AG04450 (cell line): ENCODE measurements around the gene VPS72. TPM values are rescaled to one million over a fixed set of nuclear protein-coding genes. Genes with fewer than 3 reads are reported as not detected.

ENCODE experiments used
- CTCF ChIA-PET: fragments of 300-600, 350-600 bp; formaldehyde crosslinking; extraction: SDS; loops from one replicate; lab custom pipeline; 2022; ENCODE audit warnings: antibody characterized with exemption, inconsistent platforms; lab: Charles Lee
- POLR2A ChIA-PET: fragments of 350-600 bp; formaldehyde crosslinking; extraction: SDS; loops from one replicate; lab custom pipeline; 2021; ENCODE audit warnings: antibody characterized with exemption, inconsistent platforms; lab: Yijun Ruan, JAX
- DNase-seq: peaks from one replicate; pipeline ENCODE4 v3.0.0-alpha.2; 2011; ENCODE audit warnings: low read depth, low spot score
- H3K27ac ChIP-seq: one replicate; pipeline ENCODE4 v1.5.1; 2012; ENCODE audit warnings: low read depth, low read length, control low read depth
- H3K27me3 ChIP-seq: one replicate; pipeline ENCODE4 v1.6.0; 2012; ENCODE audit warnings: low read length; ENCODE audit not compliant: control insufficient read depth, insufficient read depth
- H3K4me3 ChIP-seq: 2 replicates; pipeline ENCODE4 v1.5.1; 2011; ENCODE audit warnings: mild to moderate bottlenecking, low read depth, low read length, control low read depth
- H3K9me3 ChIP-seq: 2 replicates; pipeline ENCODE4 v1.5.1; 2012; ENCODE audit warnings: low read length; ENCODE audit not compliant: control insufficient read depth, insufficient read depth
- CTCF ChIP-seq: IDR thresholded peaks from 2 replicates; pipeline ENCODE4 v1.5.1; 2011; ENCODE audit warnings: low read depth, low read length, control low read depth, inconsistent platforms
- polyA plus RNA-seq: library from polyadenylated mRNA; depleted of rRNA; stranded (reverse); fragments of >200 nt; gene quantifications from 2 replicates; pipeline ENCODE4 v1.2.3, GENCODE V29; 2011

The VPS72 gene
- polyA plus RNA-seq, 1 experiment, result 75.1 TPM

GRCh38 chr1:151165281-151165737, 24.7 kb downstream of the VPS72 start:
- H3K27me3 ChIP-seq, result no peaks in the 10 kb centered on the region
- H3K9me3 ChIP-seq, result no peaks in the 10 kb centered on the region
- peak overlapping the region; percentile 87 for H3K27ac ChIP-seq
- no peak for TF ChIP-seq CTCF
- no peak for DNase-seq
- H3K4me3 ChIP-seq, result peak overlapping the region; percentile 99
- POLR2A ChIA-PET, result interaction anchor here (0.5 kb wide), 1 partner anchor 125 kb away, joined by 3 read pairs; no protein-coding TSS in a partner anchor
- CTCF ChIA-PET, result interaction anchor here (0.5 to 1.8 kb wide), 4 partner anchors 10 to 66 kb away, joined by 3 to 8 read pairs (median 4); partner anchors contain the start of gene TMOD4

DNA sequence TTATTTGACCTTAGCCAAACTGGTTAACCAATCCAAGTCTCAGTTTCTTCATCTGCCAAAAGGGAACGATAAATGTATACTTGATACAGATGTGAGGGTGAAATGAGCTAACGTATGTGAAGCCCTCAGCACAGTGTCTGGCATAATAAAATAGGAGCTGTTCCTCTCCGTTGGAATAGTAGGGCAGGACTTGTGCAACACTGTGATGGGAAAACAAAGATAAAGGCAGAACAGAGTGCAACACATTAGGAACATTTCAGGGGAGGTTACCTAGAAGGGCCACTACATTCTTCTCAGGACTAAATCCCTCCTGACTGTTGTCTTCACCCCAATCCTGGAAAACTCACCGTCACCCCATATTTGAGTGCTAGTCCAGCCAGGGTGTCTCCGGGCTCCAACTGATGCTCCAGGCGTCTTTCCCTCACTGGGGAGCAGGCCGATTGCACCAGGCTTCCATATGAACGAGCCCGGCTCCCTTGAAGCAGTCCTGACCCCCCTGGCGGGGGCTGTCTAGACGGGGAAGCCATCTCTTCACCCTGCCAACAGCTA, 25.2 kb downstream of the VPS72 start:
- H3K27ac ChIP-seq, result peak overlapping the region; percentile 87
- ChIA-PET CTCF (interaction anchor here (0.5 to 1.8 kb wide), 4 partner anchors 10 to 65 kb away, joined by 3 to 8 read pairs (median 4); partner anchors contain the start of gene TMOD4), POLR2A (interaction anchor here (0.5 kb wide), 1 partner anchor 124 kb away, joined by 3 read pairs; no protein-coding TSS in a partner anchor)
- H3K9me3 ChIP-seq, result no peaks in the 10 kb centered on the region
- peak overlapping the region; percentile 99 for H3K4me3 ChIP-seq
- no peak for DNase-seq
- TF ChIP-seq CTCF, result 0 out of 2 replicates have a peak, but pooled peaks have one; percentile 4
- no peaks in the 10 kb centered on the region for H3K27me3 ChIP-seq

- CTCF ChIA-PET, result interaction anchor here (6.5 kb wide), 1 partner anchor 60 kb away, joined by 162 read pairs; no protein-coding TSS in a partner anchor
- DNase-seq, result no peak
- no peak overlapping the region for H3K27ac ChIP-seq
- POLR2A ChIA-PET, result no interaction called here
- no peaks in the 10 kb centered on the region for H3K9me3 ChIP-seq
- no peak for TF ChIP-seq CTCF
- no peaks in the 10 kb centered on the region for H3K27me3 ChIP-seq
- no peak overlapping the region for H3K4me3 ChIP-seq
Measured at GRCh38 chr1:151159373-151159772, 30.6 kb downstream of the VPS72 start.

- ChIA-PET POLR2A (no interaction called here), CTCF (interaction anchor here (6.5 kb wide), 1 partner anchor 59 kb away, joined by 162 read pairs; no protein-coding TSS in a partner anchor)
- H3K9me3 ChIP-seq, result no peaks in the 10 kb centered on the region
- no peak for TF ChIP-seq CTCF
- H3K27ac ChIP-seq, result no peak overlapping the region
- no peak for DNase-seq
- H3K4me3 ChIP-seq, result no peak overlapping the region
- H3K27me3 ChIP-seq, result no peaks in the 10 kb centered on the region
Measured at GRCh38 chr1:151158751-151159251, 31.2 kb downstream of the VPS72 start.

- H3K27me3 ChIP-seq, result no peaks in the 10 kb centered on the region
- H3K4me3 ChIP-seq, result no peak overlapping the region
- no peak for DNase-seq
- H3K27ac ChIP-seq, result no peak overlapping the region
- ChIA-PET POLR2A (interaction anchor here (0.6 kb wide), 1 partner anchor 76 kb away, joined by 4 read pairs; no protein-coding TSS in a partner anchor), CTCF (interaction anchor here (0.6 to 6.5 kb wide), 2 partner anchors 38 to 59 kb away, joined by 6 to 162 read pairs; no protein-coding TSS in a partner anchor)
- TF ChIP-seq CTCF, result no peak
- H3K9me3 ChIP-seq, result no peaks in the 10 kb centered on the region
Measured at GRCh38 chr1:151158326-151158725, 31.7 kb downstream of the VPS72 start.
